PC-9 (cell line): Measurements from ENCODE around the gene PDE11A.

Experiments used
- EZH2 ChIP-seq: fragments of 200-600 bp; sonication (generic); IDR thresholded peaks from 2 replicates; pipeline ENCODE4 v1.8.0; 2017; ENCODE audit warnings: antibody characterized with exemption, low read depth
- TF ChIP-seq, protein P1 (sequence below): fragments of 200-600 bp; sonication (generic); conservative IDR thresholded peaks from 2 replicates; pipeline ENCODE4 v1.6.1; 2017; ENCODE audit warnings: mixed run types, antibody characterized with exemption, mild to moderate bottlenecking, moderate library complexity

DNA sequence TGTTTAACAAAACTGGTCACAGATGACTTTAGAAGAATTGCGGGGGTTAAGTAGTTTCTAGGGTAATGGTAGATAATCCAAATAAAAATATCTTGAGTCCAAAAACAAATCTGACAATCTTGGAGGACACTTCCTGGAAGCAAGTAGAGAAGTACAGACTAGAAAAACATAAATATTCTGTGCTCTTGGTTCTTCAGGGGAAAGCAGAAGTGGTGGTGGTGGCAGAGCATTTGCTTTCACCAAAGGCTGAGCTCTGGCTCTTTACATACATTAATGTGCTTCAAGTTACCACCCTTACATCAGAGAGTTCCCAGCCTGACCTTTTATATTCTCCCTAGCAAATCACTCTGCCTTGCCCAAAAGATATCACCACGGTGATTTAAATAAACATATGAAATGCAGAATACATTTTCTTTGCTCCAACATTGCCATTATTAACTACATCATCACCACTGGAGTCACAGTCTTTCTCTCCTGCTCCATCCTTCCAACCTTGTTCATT, 15.3 kb downstream of the PDE11A start:
- TF ChIP-seq, protein P1, sequence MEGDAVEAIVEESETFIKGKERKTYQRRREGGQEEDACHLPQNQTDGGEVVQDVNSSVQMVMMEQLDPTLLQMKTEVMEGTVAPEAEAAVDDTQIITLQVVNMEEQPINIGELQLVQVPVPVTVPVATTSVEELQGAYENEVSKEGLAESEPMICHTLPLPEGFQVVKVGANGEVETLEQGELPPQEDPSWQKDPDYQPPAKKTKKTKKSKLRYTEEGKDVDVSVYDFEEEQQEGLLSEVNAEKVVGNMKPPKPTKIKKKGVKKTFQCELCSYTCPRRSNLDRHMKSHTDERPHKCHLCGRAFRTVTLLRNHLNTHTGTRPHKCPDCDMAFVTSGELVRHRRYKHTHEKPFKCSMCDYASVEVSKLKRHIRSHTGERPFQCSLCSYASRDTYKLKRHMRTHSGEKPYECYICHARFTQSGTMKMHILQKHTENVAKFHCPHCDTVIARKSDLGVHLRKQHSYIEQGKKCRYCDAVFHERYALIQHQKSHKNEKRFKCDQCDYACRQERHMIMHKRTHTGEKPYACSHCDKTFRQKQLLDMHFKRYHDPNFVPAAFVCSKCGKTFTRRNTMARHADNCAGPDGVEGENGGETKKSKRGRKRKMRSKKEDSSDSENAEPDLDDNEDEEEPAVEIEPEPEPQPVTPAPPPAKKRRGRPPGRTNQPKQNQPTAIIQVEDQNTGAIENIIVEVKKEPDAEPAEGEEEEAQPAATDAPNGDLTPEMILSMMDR = no peak
- no peak for TF ChIP-seq EZH2
